Measurements from ENCODE around the gene SLC9A7.

DNA sequence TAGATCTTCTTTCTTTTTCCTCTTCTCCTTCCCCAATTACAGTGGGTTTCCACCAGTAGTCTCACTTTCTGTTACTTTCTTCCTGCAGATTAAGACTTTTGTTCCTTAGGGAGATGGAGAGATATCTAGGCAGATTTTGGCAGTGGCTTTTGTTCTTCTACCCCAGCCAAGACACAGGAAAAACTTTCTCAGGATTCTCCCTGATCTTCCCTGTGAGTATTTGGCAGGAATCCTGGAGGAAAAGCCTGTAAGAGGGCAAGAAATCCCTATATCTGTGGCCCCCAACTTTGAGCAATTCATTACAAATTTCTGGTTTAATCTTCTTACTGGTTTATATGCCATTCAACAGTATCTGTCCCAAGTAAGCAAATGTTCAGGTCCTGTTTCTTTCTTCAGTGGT lies 21.9 kb downstream of the SLC9A7 start:
- TF ChIP-seq, protein P1, sequence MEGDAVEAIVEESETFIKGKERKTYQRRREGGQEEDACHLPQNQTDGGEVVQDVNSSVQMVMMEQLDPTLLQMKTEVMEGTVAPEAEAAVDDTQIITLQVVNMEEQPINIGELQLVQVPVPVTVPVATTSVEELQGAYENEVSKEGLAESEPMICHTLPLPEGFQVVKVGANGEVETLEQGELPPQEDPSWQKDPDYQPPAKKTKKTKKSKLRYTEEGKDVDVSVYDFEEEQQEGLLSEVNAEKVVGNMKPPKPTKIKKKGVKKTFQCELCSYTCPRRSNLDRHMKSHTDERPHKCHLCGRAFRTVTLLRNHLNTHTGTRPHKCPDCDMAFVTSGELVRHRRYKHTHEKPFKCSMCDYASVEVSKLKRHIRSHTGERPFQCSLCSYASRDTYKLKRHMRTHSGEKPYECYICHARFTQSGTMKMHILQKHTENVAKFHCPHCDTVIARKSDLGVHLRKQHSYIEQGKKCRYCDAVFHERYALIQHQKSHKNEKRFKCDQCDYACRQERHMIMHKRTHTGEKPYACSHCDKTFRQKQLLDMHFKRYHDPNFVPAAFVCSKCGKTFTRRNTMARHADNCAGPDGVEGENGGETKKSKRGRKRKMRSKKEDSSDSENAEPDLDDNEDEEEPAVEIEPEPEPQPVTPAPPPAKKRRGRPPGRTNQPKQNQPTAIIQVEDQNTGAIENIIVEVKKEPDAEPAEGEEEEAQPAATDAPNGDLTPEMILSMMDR (conservative IDR thresholded peaks at IDR 0.05; ENCODE audit: low read depth in 2 of 2) = no peak
- TF ChIP-seq EZH2 (IDR thresholded peaks at IDR 0.05; ENCODE audit: low read depth, unreplicated experiment) (no peak), EZH2phosphoT487 (IDR thresholded peaks at IDR 0.05; ENCODE audit: unreplicated experiment) (no peak), ZNF331 (CRISPR knock-in tag; IDR thresholded peaks at IDR 0.05; ENCODE audit: low read depth) (no peak), POLR2AphosphoS5 (IDR thresholded peaks at IDR 0.05; ENCODE audit: low read depth) (no peak), JUNB (IDR thresholded peaks at IDR 0.05; ENCODE audit: unreplicated experiment) (no peak), CREB1 (CRISPR knock-in tag; IDR thresholded peaks at IDR 0.05; ENCODE audit: low read depth) (no peak)
- TF ChIP-seq, protein P2, sequence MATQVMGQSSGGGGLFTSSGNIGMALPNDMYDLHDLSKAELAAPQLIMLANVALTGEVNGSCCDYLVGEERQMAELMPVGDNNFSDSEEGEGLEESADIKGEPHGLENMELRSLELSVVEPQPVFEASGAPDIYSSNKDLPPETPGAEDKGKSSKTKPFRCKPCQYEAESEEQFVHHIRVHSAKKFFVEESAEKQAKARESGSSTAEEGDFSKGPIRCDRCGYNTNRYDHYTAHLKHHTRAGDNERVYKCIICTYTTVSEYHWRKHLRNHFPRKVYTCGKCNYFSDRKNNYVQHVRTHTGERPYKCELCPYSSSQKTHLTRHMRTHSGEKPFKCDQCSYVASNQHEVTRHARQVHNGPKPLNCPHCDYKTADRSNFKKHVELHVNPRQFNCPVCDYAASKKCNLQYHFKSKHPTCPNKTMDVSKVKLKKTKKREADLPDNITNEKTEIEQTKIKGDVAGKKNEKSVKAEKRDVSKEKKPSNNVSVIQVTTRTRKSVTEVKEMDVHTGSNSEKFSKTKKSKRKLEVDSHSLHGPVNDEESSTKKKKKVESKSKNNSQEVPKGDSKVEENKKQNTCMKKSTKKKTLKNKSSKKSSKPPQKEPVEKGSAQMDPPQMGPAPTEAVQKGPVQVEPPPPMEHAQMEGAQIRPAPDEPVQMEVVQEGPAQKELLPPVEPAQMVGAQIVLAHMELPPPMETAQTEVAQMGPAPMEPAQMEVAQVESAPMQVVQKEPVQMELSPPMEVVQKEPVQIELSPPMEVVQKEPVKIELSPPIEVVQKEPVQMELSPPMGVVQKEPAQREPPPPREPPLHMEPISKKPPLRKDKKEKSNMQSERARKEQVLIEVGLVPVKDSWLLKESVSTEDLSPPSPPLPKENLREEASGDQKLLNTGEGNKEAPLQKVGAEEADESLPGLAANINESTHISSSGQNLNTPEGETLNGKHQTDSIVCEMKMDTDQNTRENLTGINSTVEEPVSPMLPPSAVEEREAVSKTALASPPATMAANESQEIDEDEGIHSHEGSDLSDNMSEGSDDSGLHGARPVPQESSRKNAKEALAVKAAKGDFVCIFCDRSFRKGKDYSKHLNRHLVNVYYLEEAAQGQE (IDR thresholded peaks at IDR 0.05; ENCODE audit: unreplicated experiment) = no peak

Data from GM23338 (cell line).